ENCODE data around the gene CHRNB4.

DNA sequence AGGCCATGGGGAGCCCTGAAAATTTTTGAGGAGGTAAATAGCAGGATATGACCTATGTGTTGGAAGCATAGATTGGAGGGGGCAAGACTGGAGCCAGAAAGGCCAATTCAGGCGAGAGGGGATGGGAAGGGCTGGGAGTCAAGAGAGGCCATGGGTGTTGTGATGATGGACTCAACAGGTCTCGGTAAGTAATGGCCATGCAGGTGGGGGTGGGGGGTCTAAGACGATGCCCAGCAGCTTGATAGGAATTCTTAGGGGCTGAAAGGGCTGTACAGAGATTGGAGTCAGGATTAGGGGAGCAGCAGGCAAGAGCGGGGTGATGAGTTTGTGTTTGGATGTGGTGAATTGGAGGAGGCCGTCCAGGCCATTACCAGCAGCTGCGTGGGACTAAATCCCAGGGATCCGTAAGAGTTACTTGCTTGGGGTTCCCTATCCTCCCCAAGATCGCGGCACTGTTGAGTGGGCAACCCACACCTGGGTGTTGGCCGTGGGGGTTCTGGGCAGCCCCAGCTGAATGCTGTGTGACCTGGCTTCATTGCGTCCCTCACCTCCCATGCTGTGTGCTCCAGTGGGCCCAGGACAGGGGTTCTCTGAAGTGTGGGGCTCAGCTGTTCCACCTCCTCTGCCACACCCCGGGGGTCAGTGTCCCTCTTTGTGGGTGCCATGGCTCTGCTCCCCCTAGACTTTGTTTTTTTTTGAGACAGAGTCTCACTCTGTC lies 41.8 kb upstream of the CHRNB4 start:
- TF ChIP-seq POLR2AphosphoS5 (IDR thresholded peaks at IDR 0.05; ENCODE audit: low read depth, low read length) (no peak), POLR2A (IDR thresholded peaks at IDR 0.05; ENCODE audit: low read depth, low read length) (no peak)
